HAP-1 (cell line): ENCODE results near the gene SLC35F4.

Experiments used
- DNase-seq, 2 experiments: peaks; one replicate each; pipeline ENCODE4 v3.0.0-alpha.2; 2016 to 2020; ENCODE audit warnings: low spot score in 2 of 2
- H3K27me3 ChIP-seq: fragments of 250-450 bp; sonication (Bioruptor Pico); 2 replicates; pipeline ENCODE4 v1.5.1; 2020; ENCODE audit warnings: low read depth, mild to moderate bottlenecking, moderate library complexity
- H3K36me3 ChIP-seq: fragments of 250-450 bp; sonication (Bioruptor Pico); replicated peaks from 2 replicates; pipeline ENCODE4 v1.5.1; 2020; ENCODE audit warnings: mild to moderate bottlenecking
- H3K4me1 ChIP-seq: fragments of 250-450 bp; sonication (Bioruptor Pico); 2 replicates; pipeline ENCODE4 v1.5.1; 2020; ENCODE audit warnings: mild to moderate bottlenecking
- H3K4me3 ChIP-seq: fragments of 250-450 bp; sonication (Bioruptor Pico); 2 replicates; pipeline ENCODE4 v1.5.1; 2020; ENCODE audit warnings: mild to moderate bottlenecking, moderate library complexity
- H3K9me3 ChIP-seq: fragments of 250-450 bp; sonication (Bioruptor Pico); 2 replicates; pipeline ENCODE4 v1.5.1; 2020; ENCODE audit warnings: mild to moderate bottlenecking, moderate library complexity
- in situ Hi-C: fragments of 300-500 bp; cut with MboI; formaldehyde crosslinking; loops from 3 replicates; pipeline ENCODE4 v1.14.3; 2020; ENCODE audit warnings: low sequenced_read_pairs, inconsistent platforms, mixed read lengths

Gene SLC35F4

GRCh38 chr14:57578801-57579200, 287.1 kb downstream of the SLC35F4 start:
- no peaks in the 10 kb centered on the region for H3K4me1 ChIP-seq
- H3K9me3 ChIP-seq, result no peaks in the 10 kb centered on the region
- no peak overlapping the region for H3K4me3 ChIP-seq
- in situ Hi-C loops, result no loop called here
- H3K36me3 ChIP-seq, result no peaks in the 10 kb centered on the region
- DNase-seq, result no peak
- H3K27me3 ChIP-seq, result peaks cover 14% of the 10 kb centered on the region; the same call in 1 of the 2 replicates

- Histone ChIP-seq H3K36me3 (no peaks in the 10 kb centered on the region), H3K27me3 (peaks cover 17% of the 10 kb centered on the region), H3K4me1 (no peaks in the 10 kb centered on the region), H3K4me3 (no peak overlapping the region), H3K9me3 (no peaks in the 10 kb centered on the region)
- DNase-seq, result no peak
- in situ Hi-C loops, result no loop called here
Observed at GRCh38 chr14:57576498-57576897, 289.4 kb downstream of the SLC35F4 start.

- in situ Hi-C loops, result no loop called here
- peaks cover 14% of the 10 kb centered on the region for H3K27me3 ChIP-seq
- no peak for DNase-seq
- no peaks in the 10 kb centered on the region for H3K36me3 ChIP-seq
- H3K9me3 ChIP-seq, result no peaks in the 10 kb centered on the region
- H3K4me3 ChIP-seq, result no peak overlapping the region
- no peaks in the 10 kb centered on the region for H3K4me1 ChIP-seq
Observed at GRCh38 chr14:57575482-57575881, 290.4 kb downstream of the SLC35F4 start.

GRCh38 chr14:57574617-57575288, 291.1 kb downstream of the SLC35F4 start:
- Histone ChIP-seq H3K9me3 (no peaks in the 10 kb centered on the region), H3K27me3 (peaks cover 14% of the 10 kb centered on the region), H3K4me3 (no peak overlapping the region), H3K36me3 (no peaks in the 10 kb centered on the region), H3K4me1 (no peaks in the 10 kb centered on the region)
- no peak for DNase-seq
- in situ Hi-C loops, result no loop called here

GRCh38 chr14:57573173-57573572, 292.7 kb downstream of the SLC35F4 start:
- Histone ChIP-seq H3K4me1 (no peaks in the 10 kb centered on the region), H3K36me3 (no peaks in the 10 kb centered on the region), H3K4me3 (no peak overlapping the region), H3K27me3 (peaks cover 11% of the 10 kb centered on the region), H3K9me3 (no peaks in the 10 kb centered on the region)
- in situ Hi-C loops, result no loop called here
- no peak for DNase-seq

GRCh38 chr14:57568554-57568953, 297.3 kb downstream of the SLC35F4 start:
- no peaks in the 10 kb centered on the region for H3K9me3 ChIP-seq
- no peak overlapping the region for H3K4me3 ChIP-seq
- H3K27me3 ChIP-seq, result peaks cover 6% of the 10 kb centered on the region
- DNase-seq, result no peak
- no peaks in the 10 kb centered on the region for H3K4me1 ChIP-seq
- in situ Hi-C loops, result no loop called here
- no peaks in the 10 kb centered on the region for H3K36me3 ChIP-seq

- Histone ChIP-seq H3K4me3 (no peak overlapping the region), H3K9me3 (no peaks in the 10 kb centered on the region), H3K27me3 (peaks cover 5% of the 10 kb centered on the region; the same call in 1 of the 2 replicates), H3K36me3 (no peaks in the 10 kb centered on the region), H3K4me1 (no peaks in the 10 kb centered on the region)
- no peak for DNase-seq
- in situ Hi-C loops, result no loop called here
Observed at GRCh38 chr14:57567220-57567619, 298.7 kb downstream of the SLC35F4 start.

- H3K27me3 ChIP-seq, result peaks cover 5% of the 10 kb centered on the region; the same call in 1 of the 2 replicates
- H3K4me3 ChIP-seq, result no peak overlapping the region
- no peaks in the 10 kb centered on the region for H3K9me3 ChIP-seq
- no peak for DNase-seq
- in situ Hi-C loops, result no loop called here
- H3K4me1 ChIP-seq, result no peaks in the 10 kb centered on the region
- H3K36me3 ChIP-seq, result no peaks in the 10 kb centered on the region
Observed at GRCh38 chr14:57560681-57561080, 305.2 kb downstream of the SLC35F4 start.

- no peaks in the 10 kb centered on the region for H3K4me1 ChIP-seq
- H3K36me3 ChIP-seq, result no peaks in the 10 kb centered on the region
- H3K4me3 ChIP-seq, result no peak overlapping the region
- in situ Hi-C loops, result no loop called here
- peaks cover 5% of the 10 kb centered on the region; the same call in 1 of the 2 replicates for H3K27me3 ChIP-seq
- no peaks in the 10 kb centered on the region for H3K9me3 ChIP-seq
- no peak for DNase-seq
Observed at GRCh38 chr14:57559576-57559975, 306.3 kb downstream of the SLC35F4 start.

GRCh38 chr14:57549765-57550420, 316.0 kb downstream of the SLC35F4 start:
- Histone ChIP-seq H3K36me3 (no peaks in the 10 kb centered on the region), H3K4me1 (no peaks in the 10 kb centered on the region), H3K27me3 (no peaks in the 10 kb centered on the region), H3K4me3 (no peak overlapping the region), H3K9me3 (no peaks in the 10 kb centered on the region)
- no peak for DNase-seq
- in situ Hi-C loops, result no loop called here

GRCh38 chr14:57549016-57549564, 316.8 kb downstream of the SLC35F4 start:
- Histone ChIP-seq H3K4me3 (no peak overlapping the region), H3K9me3 (no peaks in the 10 kb centered on the region), H3K4me1 (no peaks in the 10 kb centered on the region), H3K27me3 (no peaks in the 10 kb centered on the region), H3K36me3 (no peaks in the 10 kb centered on the region)
- in situ Hi-C loops, result no loop called here
- DNase-seq, result no peak

- Histone ChIP-seq H3K4me1 (no peaks in the 10 kb centered on the region), H3K27me3 (no peaks in the 10 kb centered on the region), H3K36me3 (no peaks in the 10 kb centered on the region), H3K4me3 (no peak overlapping the region), H3K9me3 (no peaks in the 10 kb centered on the region)
- in situ Hi-C loops, result no loop called here
- no peak for DNase-seq
Observed at GRCh38 chr14:57547131-57547530, 318.8 kb downstream of the SLC35F4 start.

- no peak overlapping the region for H3K4me3 ChIP-seq
- no peak for DNase-seq
- H3K36me3 ChIP-seq, result no peaks in the 10 kb centered on the region
- H3K9me3 ChIP-seq, result no peaks in the 10 kb centered on the region
- no peaks in the 10 kb centered on the region for H3K4me1 ChIP-seq
- no peaks in the 10 kb centered on the region; the same call in 1 of the 2 replicates for H3K27me3 ChIP-seq
- in situ Hi-C loops, result no loop called here
Observed at GRCh38 chr14:57533214-57533613, 332.7 kb downstream of the SLC35F4 start.

- no peak overlapping the region for H3K4me3 ChIP-seq
- no peaks in the 10 kb centered on the region for H3K36me3 ChIP-seq
- H3K27me3 ChIP-seq, result no peaks in the 10 kb centered on the region; the same call in 1 of the 2 replicates
- no peak for DNase-seq
- no peaks in the 10 kb centered on the region for H3K4me1 ChIP-seq
- in situ Hi-C loops, result no loop called here
- no peaks in the 10 kb centered on the region for H3K9me3 ChIP-seq
Observed at GRCh38 chr14:57530571-57530970, 335.3 kb downstream of the SLC35F4 start.
